Type B pancreatic cell (in vitro differentiated cells): ENCODE data around the gene TRPM1. TPM values are rescaled to one million over a fixed set of nuclear protein-coding genes. Genes with fewer than 3 reads are reported as not detected.

Source experiments
- DNase-seq: peaks from one replicate; pipeline ENCODE4 v3.0.0; 2021; ENCODE audit warnings: mixed read lengths; ENCODE audit not compliant: unreplicated experiment; ENCODE audit errors: extremely low spot score
- H3K27ac Mint-ChIP-seq: 2 replicates; pipeline ENCODE4 v1.8.0; 2021; ENCODE audit warnings: mild to moderate bottlenecking, mixed read lengths
- H3K27me3 Mint-ChIP-seq: 2 replicates; pipeline ENCODE4 v1.8.0; 2021; ENCODE audit warnings: mixed read lengths
- H3K36me3 Mint-ChIP-seq: 2 replicates; pipeline ENCODE4 v1.8.0; 2021; ENCODE audit warnings: mixed read lengths
- H3K4me1 Mint-ChIP-seq: one replicate; pipeline ENCODE4 v1.8.0; 2021; ENCODE audit warnings: mixed read lengths; ENCODE audit not compliant: unreplicated experiment
- H3K4me3 Mint-ChIP-seq: 2 replicates; pipeline ENCODE4 v1.8.0; 2021; ENCODE audit warnings: mild to moderate bottlenecking, mixed read lengths
- H3K9me3 Mint-ChIP-seq: 2 replicates; pipeline ENCODE4 v1.8.0; 2021; ENCODE audit warnings: mixed read lengths
- total RNA-seq: library from RNA; stranded (reverse); gene quantifications from 2 replicates; pipeline ENCODE4 v1.2.1, GENCODE V29; 2021; ENCODE audit warnings: low replicate concordance
- TF ChIP-seq, protein P1 (sequence below): fragments of 200-600 bp; sonication (generic); conservative IDR thresholded peaks from 2 replicates; pipeline ENCODE4 v1.5.0; 2021; ENCODE audit warnings: antibody characterized with exemption, mild to moderate bottlenecking

The TRPM1 gene
- total RNA-seq, 1 donor from 2014 or later: 9.5 TPM

DNA sequence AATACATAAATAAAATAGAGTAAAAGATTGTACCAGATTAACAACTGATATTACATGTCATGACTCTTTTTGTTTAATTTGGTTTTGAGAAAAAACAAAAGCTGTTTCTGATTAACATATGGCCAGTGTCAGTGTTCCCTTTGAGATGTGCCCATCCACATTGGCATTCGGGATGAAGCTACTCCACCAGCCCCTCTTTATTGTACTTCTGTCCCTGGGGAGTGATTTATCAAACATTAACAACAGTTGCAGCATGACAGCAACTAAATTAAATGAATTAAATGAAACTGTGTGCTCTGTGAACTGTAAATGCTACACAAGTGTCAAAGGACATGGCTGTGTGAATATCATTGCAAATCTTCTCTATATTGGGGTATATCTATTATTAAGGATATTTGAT, 84.2 kb downstream of the TRPM1 start:
- Mint-ChIP-seq H3K9me3 (peaks cover 5% of the 10 kb centered on the region), H3K36me3 (no peaks in the 10 kb centered on the region), H3K27ac (no peak overlapping the region), H3K4me3 (no peak overlapping the region), H3K4me1 (peaks cover 6% of the 10 kb centered on the region), H3K27me3 (no peaks in the 10 kb centered on the region)
- TF ChIP-seq, protein P1, sequence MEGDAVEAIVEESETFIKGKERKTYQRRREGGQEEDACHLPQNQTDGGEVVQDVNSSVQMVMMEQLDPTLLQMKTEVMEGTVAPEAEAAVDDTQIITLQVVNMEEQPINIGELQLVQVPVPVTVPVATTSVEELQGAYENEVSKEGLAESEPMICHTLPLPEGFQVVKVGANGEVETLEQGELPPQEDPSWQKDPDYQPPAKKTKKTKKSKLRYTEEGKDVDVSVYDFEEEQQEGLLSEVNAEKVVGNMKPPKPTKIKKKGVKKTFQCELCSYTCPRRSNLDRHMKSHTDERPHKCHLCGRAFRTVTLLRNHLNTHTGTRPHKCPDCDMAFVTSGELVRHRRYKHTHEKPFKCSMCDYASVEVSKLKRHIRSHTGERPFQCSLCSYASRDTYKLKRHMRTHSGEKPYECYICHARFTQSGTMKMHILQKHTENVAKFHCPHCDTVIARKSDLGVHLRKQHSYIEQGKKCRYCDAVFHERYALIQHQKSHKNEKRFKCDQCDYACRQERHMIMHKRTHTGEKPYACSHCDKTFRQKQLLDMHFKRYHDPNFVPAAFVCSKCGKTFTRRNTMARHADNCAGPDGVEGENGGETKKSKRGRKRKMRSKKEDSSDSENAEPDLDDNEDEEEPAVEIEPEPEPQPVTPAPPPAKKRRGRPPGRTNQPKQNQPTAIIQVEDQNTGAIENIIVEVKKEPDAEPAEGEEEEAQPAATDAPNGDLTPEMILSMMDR: no peak
- no peak for DNase-seq

DNA sequence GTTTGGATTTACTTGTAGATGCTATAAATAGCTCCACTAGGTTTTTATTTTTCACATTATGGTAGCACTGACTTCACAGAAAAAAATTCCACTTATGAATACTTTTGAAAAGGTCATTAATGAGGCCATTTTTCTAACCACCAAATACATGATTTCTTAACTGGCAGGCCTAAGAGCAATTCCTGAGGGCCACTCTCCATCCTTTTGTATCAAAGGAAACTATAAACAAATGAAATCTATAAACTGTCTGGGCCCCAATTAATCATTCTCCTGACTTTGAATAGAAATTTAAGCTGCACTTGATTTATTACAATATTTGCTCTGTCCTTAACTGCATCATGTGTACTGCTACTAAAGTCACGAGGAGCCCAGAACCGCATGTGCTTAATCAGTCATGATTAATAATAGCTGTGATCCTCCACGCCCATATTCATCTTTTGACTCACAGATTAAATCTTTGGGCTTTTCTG, 85.0 kb downstream of the TRPM1 start:
- no peaks in the 10 kb centered on the region for H3K27me3 Mint-ChIP-seq
- DNase-seq: no peak
- H3K36me3 Mint-ChIP-seq: no peaks in the 10 kb centered on the region
- H3K4me3 Mint-ChIP-seq: no peak overlapping the region
- no peak overlapping the region for H3K27ac Mint-ChIP-seq
- peaks cover 10% of the 10 kb centered on the region for H3K9me3 Mint-ChIP-seq
- H3K4me1 Mint-ChIP-seq: peaks cover 6% of the 10 kb centered on the region
- TF ChIP-seq, protein P1: no peak

- TF ChIP-seq, protein P1: no peak
Measured at GRCh38 chr15:31014608-31014925, 87.0 kb downstream of the TRPM1 start.

GRCh38 chr15:31013863-31014607, 87.5 kb downstream of the TRPM1 start:
- DNase-seq: no peak
- Mint-ChIP-seq H3K9me3 (peaks cover 10% of the 10 kb centered on the region), H3K4me1 (peaks cover 6% of the 10 kb centered on the region), H3K4me3 (no peak overlapping the region), H3K36me3 (no peaks in the 10 kb centered on the region), H3K27me3 (no peaks in the 10 kb centered on the region), H3K27ac (no peak overlapping the region)
- TF ChIP-seq, protein P1: no peak

More at GRCh38 chr15:31014608-31014925, 87.0 kb downstream of the TRPM1 start:
- H3K4me3 Mint-ChIP-seq: no peak overlapping the region
- peaks cover 6% of the 10 kb centered on the region for H3K4me1 Mint-ChIP-seq
- H3K9me3 Mint-ChIP-seq: peaks cover 10% of the 10 kb centered on the region
- no peak for DNase-seq
- no peaks in the 10 kb centered on the region for H3K36me3 Mint-ChIP-seq
- H3K27ac Mint-ChIP-seq: no peak overlapping the region
- no peaks in the 10 kb centered on the region for H3K27me3 Mint-ChIP-seq

- Mint-ChIP-seq H3K27ac (no peak overlapping the region), H3K36me3 (no peaks in the 10 kb centered on the region), H3K9me3 (peaks cover 10% of the 10 kb centered on the region), H3K4me1 (peaks cover 6% of the 10 kb centered on the region), H3K27me3 (peaks cover under 1% of the 10 kb centered on the region), H3K4me3 (no peak overlapping the region)
- DNase-seq: no peak
- TF ChIP-seq, protein P1: no peak
Measured at GRCh38 chr15:31012455-31012854, 89.1 kb downstream of the TRPM1 start.
